ENCODE measurements around the gene XYLT2.

The XYLT2 gene

DNA sequence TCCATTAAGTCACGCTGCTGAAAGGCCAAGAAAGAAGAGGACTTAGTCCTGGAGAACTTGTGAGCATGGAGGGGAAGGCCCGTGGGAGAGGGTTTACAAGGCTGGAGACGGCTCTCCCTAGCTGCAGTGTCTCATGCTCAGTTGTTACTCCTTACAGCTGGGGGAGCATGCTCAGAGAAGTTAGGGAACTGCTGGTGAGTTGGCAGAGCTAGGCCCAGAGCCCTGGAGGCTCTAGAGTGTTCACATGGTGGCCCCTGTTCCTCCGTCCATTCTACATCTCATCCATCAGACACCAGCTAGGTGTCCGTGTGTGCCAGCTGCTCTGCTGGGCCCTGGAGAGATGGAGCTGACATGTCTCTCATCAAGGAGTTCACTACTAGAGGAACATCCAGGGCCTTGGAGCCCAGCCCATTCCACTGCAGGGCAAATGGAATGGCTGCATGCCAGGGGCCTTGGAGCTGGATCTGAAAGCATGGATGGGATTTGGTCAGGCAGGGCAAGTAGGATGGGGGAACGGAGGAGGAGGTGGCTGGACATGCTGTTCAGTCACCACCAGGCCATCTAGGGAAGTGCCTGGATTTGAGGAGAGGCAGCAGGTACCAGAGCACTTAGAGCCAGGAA lies 6.3 kb downstream of the XYLT2 start:
- H3K9me3 Mint-ChIP-seq (ENCODE audit: low read depth) = no peaks in the 10 kb centered on the region
- H3K27me3 Mint-ChIP-seq = no peaks in the 10 kb centered on the region
- no peaks in the 10 kb centered on the region for H3K36me3 Mint-ChIP-seq
- H3K4me3 Mint-ChIP-seq = no peak overlapping the region
- H3K27ac Mint-ChIP-seq = peak overlapping the region; percentile 62
- peaks cover 28% of the 10 kb centered on the region for H3K4me1 Mint-ChIP-seq (ENCODE audit: low read depth)

DNA sequence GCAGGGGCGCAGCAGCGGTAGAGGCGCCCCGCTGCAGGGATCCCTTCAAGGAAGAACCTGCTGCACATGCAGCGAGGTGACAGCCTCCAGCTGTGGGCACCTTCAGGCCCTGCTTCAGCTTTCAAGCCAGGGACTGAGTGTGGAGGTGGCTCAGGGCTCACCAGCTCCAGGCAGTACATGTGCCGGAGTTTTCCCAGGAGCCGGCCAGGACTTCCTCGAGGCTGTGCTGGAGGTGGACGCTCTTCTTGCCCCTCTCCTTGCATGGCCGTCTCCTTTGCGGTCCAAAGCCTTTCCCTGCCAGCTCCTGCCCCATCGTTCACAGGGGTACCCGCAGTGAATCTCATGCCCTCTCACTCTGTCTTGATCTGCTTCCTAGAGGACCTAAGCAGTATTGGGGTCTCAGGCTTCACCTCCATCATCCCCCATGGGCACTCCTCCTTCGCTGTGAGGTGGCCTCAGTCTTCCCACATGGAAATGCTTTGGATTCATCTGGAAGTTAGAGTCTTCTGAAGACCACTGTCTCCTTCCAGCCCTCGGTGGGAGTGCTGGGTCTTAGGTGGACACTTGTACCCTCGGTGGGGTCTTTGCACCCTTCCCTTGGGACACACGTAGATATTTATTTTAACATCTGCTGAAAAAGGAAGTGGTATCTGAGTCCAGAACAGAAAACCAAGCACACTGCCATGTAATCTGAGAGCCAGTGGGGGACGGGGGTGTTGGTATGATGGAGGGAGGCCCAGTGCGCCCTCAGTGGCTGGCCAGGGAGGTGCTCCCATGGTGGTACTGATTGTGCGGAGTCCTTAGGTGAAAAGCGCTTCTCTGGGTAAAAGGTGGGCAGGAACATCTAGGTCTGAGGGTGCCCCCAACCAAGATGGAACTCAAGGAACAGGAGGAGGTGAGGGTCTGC lies 7.0 kb downstream of the XYLT2 start:
- Mint-ChIP-seq H3K36me3 (no peaks in the 10 kb centered on the region), H3K9me3 (ENCODE audit: low read depth) (no peaks in the 10 kb centered on the region), H3K27me3 (no peaks in the 10 kb centered on the region), H3K27ac (no peak overlapping the region), H3K4me3 (no peak overlapping the region), H3K4me1 (ENCODE audit: low read depth) (peaks cover 22% of the 10 kb centered on the region)

DNA sequence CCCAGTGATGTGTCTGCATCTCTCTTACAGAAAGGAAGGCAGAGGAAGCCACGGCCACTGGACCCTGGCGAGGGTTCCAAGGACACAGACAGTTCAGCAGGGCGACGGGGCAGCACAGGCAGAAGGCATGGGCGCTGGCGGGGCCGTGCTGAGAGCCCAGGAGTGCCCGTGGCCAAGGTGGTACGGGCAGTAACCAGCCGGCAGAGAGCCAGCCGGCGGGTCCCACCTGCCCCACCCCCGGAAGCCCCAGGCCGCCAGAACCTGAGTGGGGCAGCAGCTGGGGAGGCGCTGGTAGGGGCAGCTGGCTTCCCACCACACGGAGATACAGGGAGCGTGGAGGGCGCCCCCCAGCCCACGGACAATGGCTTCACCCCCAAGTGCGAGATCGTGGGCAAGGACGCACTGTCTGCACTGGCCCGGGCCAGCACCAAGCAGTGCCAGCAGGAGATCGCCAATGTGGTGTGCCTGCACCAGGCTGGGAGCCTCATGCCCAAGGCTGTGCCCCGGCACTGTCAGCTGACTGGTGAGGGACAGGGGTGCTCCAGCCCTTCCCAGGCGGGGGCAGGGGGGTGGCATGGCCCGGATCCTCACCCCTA lies 7.8 kb downstream of the XYLT2 start:
- no peaks in the 10 kb centered on the region for H3K27me3 Mint-ChIP-seq
- H3K4me1 Mint-ChIP-seq (ENCODE audit: low read depth) = peaks cover 15% of the 10 kb centered on the region
- no peaks in the 10 kb centered on the region for H3K36me3 Mint-ChIP-seq
- H3K27ac Mint-ChIP-seq = no peak overlapping the region
- no peak overlapping the region for H3K4me3 Mint-ChIP-seq
- H3K9me3 Mint-ChIP-seq (ENCODE audit: low read depth) = no peaks in the 10 kb centered on the region

DNA sequence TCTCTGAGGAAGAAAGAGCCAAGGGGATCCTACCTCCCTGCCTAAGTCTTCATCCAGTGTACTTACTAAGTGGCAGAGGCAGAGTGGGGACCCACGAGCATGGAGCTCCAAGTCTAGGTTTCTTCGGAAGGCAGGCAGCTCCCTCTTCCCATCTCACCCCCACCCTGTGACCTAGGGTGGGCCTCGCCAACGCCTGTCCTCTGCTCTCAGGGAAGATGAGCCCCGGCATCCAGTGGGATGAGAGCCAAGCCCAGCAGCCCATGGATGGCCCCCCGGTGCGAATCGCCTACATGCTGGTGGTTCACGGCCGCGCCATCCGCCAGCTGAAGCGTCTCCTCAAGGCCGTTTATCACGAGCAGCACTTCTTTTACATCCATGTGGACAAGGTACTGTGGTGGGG lies 8.3 kb downstream of the XYLT2 start:
- Mint-ChIP-seq H3K4me1 (ENCODE audit: low read depth) (peaks cover 12% of the 10 kb centered on the region), H3K27me3 (no peaks in the 10 kb centered on the region), H3K9me3 (ENCODE audit: low read depth) (no peaks in the 10 kb centered on the region), H3K27ac (no peak overlapping the region), H3K36me3 (no peaks in the 10 kb centered on the region), H3K4me3 (no peak overlapping the region)

DNA sequence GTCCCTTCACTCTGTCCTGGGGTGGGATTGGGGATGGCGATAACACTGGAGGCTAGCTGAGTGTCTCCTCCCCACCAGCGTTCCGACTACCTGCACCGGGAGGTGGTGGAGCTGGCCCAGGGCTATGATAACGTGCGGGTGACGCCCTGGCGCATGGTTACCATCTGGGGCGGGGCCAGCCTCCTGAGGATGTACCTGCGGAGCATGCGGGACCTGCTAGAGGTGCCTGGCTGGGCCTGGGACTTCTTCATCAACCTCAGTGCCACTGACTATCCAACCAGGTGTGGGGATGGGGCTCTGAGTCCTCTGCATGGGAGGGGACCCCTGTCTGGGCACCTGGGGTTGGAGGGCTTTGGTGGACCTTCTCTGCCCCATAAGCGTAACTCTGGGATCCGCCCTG lies 8.8 kb downstream of the XYLT2 start:
- no peak overlapping the region for H3K27ac Mint-ChIP-seq

DNA sequence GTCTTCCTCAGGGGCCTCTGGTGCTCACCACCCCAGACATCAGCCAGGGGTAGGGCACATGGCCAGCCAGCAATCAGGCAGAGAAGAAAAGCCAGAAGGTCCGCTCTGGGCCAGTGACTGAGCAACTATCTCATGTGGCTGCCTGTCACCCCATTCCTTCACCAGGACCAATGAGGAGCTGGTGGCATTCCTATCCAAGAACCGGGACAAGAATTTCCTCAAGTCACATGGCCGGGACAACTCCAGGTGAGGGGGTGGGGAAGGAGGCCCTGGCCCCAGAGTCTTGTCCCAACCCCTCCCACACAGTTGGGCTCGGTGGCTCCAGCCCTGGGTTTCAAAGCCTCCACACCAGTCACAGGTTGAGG lies 9.4 kb downstream of the XYLT2 start:
- no peak overlapping the region for H3K27ac Mint-ChIP-seq
- H3K36me3 Mint-ChIP-seq = no peaks in the 10 kb centered on the region
- H3K9me3 Mint-ChIP-seq (ENCODE audit: low read depth) = no peaks in the 10 kb centered on the region
- H3K27me3 Mint-ChIP-seq = no peaks in the 10 kb centered on the region
- peaks cover 9% of the 10 kb centered on the region for H3K4me1 Mint-ChIP-seq (ENCODE audit: low read depth)
- H3K4me3 Mint-ChIP-seq = no peak overlapping the region

More for the DNA sequence above, 8.8 kb downstream of the XYLT2 start:
- no peaks in the 10 kb centered on the region for H3K27me3 Mint-ChIP-seq
- peaks cover 9% of the 10 kb centered on the region for H3K4me1 Mint-ChIP-seq (ENCODE audit: low read depth)
- H3K9me3 Mint-ChIP-seq (ENCODE audit: low read depth) = no peaks in the 10 kb centered on the region
- H3K4me3 Mint-ChIP-seq = no peak overlapping the region
- no peaks in the 10 kb centered on the region for H3K36me3 Mint-ChIP-seq

DNA sequence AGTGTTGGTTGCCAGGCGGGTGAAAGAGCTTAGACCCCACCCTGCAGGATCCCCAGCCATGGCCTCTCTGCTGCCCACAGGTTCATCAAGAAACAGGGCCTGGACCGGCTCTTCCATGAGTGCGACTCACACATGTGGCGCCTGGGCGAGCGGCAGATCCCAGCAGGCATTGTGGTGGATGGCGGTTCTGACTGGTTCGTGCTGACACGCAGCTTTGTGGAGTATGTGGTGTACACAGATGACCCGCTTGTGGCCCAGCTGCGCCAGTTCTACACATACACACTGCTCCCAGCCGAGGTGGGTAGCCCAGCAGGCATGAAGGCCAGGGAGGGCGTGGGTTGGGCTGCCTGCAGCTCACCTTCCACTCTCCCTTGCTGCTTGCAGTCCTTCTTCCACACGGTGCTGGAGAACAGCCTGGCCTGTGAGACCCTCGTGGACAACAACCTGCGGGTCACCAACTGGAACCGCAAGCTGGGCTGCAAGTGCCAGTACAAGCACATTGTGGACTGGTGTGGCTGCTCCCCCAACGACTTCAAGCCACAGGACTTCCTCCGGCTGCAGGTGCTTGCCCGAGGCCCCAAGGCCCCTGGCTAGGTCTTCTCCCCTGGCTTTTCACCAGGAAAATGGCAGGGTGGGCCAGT lies 9.9 kb downstream of the XYLT2 start:
- no peaks in the 10 kb centered on the region for H3K27me3 Mint-ChIP-seq
- no peaks in the 10 kb centered on the region for H3K9me3 Mint-ChIP-seq (ENCODE audit: low read depth)
- no peak overlapping the region for H3K27ac Mint-ChIP-seq
- no peak overlapping the region for H3K4me3 Mint-ChIP-seq
- H3K4me1 Mint-ChIP-seq (ENCODE audit: low read depth) = peaks cover 6% of the 10 kb centered on the region
- no peaks in the 10 kb centered on the region for H3K36me3 Mint-ChIP-seq

DNA sequence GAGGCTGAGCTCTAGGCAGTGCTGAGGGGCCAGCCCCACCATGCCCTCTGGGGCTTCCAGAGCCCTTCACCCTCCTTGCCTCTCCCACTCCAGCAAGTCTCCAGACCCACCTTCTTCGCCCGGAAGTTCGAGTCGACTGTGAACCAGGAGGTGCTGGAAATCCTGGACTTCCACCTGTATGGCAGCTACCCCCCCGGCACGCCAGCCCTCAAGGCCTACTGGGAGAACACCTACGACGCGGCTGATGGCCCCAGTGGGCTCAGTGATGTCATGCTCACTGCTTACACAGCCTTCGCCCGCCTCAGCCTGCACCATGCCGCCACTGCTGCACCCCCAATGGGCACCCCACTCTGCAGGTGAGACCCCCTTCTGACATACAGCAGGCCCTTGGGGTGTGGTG lies 10.5 kb downstream of the XYLT2 start:
- Mint-ChIP-seq H3K9me3 (ENCODE audit: low read depth) (no peaks in the 10 kb centered on the region), H3K27ac (no peak overlapping the region), H3K4me1 (ENCODE audit: low read depth) (peaks cover 4% of the 10 kb centered on the region), H3K36me3 (no peaks in the 10 kb centered on the region), H3K27me3 (no peaks in the 10 kb centered on the region), H3K4me3 (no peak overlapping the region)

DNA sequence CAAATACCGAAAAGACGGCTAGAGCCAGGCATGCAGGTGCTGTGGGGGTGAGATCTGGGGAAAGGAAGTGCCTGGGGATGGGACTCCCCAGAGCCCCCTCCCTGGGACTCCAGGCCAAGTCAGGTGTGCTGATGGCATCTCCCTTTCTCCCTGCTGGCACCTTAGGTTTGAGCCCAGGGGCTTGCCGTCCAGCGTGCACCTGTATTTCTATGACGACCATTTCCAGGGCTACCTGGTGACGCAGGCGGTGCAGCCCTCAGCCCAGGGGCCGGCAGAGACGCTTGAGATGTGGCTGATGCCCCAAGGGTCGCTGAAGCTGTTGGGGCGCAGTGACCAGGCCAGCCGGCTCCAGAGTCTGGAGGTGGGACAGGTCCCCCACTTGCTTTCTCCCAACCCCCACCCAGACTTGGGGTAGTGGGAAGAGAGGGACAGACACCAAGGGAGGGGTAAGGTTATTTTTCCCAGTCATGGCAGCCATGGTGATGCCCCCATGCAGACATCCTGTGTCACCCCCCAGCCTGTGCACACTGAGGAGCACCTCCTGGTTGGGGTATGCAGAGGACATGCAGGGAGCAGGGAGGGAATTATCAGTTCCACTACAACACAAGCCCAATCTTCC lies 11.1 kb downstream of the XYLT2 start:
- H3K36me3 Mint-ChIP-seq = no peaks in the 10 kb centered on the region
- no peaks in the 10 kb centered on the region for H3K27me3 Mint-ChIP-seq
- no peaks in the 10 kb centered on the region for H3K9me3 Mint-ChIP-seq (ENCODE audit: low read depth)
- peaks cover 2% of the 10 kb centered on the region for H3K4me1 Mint-ChIP-seq (ENCODE audit: low read depth)
- H3K4me3 Mint-ChIP-seq = no peak overlapping the region
- H3K27ac Mint-ChIP-seq = no peak overlapping the region

DNA sequence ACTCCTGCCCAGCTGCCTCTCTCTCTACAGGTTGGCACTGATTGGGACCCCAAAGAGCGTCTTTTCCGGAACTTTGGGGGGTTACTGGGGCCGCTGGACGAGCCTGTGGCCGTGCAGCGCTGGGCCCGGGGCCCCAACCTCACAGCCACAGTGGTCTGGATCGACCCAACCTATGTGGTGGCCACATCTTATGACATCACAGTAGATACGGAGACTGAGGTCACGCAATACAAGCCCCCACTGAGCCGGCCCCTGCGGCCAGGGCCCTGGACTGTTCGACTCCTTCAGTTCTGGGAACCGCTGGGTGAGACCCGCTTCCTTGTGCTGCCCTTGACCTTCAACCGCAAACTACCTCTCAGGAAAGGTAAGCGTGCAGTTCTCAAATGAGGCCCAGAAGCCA lies 12.3 kb downstream of the XYLT2 start:
- Mint-ChIP-seq H3K4me3 (no peak overlapping the region), H3K9me3 (ENCODE audit: low read depth) (no peaks in the 10 kb centered on the region), H3K27ac (no peak overlapping the region), H3K27me3 (no peaks in the 10 kb centered on the region), H3K4me1 (ENCODE audit: low read depth) (peaks cover 8% of the 10 kb centered on the region), H3K36me3 (no peaks in the 10 kb centered on the region)

DNA sequence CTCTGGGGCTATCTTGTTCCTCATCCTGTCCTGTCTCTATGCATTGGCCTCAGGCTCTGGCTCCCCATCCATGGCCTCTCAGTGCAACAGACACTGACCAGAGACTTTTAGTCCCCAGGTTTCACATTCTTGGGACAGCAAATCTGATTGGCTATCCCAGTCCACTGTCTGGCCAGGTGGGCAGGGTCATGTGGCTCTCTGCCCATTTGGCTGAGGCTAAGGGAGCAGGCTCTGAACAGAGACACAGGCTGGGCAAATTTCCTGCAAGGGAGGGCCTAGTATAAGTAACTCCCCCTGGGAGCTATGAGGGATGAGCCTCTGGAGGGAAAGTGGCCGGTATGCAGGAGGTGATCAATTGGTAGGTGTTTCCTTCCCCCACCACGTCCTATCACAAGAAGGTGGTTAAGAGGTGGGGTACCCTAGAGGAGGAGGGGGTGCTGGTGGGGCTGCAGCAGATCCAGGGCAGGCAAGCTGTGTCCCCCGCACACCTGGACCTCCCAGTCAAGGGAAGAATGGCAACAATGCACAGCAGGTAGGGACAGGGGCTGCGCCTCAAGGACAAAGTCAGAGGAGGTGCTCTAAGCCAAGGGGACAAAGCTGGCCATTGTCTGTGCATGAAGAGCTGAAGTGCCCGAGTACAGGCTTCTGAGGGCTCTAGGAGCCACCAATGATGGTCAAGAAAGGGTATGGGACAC lies 13.2 kb downstream of the XYLT2 start:
- Mint-ChIP-seq H3K4me3 (no peak overlapping the region), H3K27me3 (no peaks in the 10 kb centered on the region), H3K27ac (no peak overlapping the region), H3K9me3 (ENCODE audit: low read depth) (no peaks in the 10 kb centered on the region), H3K4me1 (ENCODE audit: low read depth) (peaks cover 8% of the 10 kb centered on the region), H3K36me3 (no peaks in the 10 kb centered on the region)

DNA sequence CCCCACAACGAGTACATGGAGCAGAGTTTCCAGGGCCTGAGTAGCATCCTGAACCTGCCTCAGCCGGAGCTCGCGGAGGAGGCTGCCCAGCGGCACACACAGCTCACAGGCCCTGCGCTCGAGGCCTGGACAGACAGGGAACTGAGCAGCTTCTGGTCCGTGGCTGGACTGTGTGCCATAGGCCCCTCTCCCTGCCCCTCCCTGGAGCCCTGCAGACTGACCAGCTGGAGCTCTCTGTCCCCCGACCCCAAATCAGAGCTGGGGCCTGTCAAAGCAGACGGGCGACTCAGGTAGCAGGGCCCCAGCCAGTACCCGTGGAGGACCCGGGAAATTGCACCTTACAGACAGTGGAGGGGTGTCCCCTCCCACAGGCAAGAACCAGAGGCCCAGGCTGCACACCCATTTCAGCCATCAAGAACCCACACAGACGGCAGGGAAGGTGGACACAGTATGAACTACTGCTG lies 14.1 kb downstream of the XYLT2 start:
- Mint-ChIP-seq H3K4me3 (no peak overlapping the region), H3K4me1 (ENCODE audit: low read depth) (peaks cover 8% of the 10 kb centered on the region), H3K9me3 (ENCODE audit: low read depth) (no peaks in the 10 kb centered on the region), H3K27me3 (no peaks in the 10 kb centered on the region), H3K36me3 (no peaks in the 10 kb centered on the region), H3K27ac (no peak overlapping the region)

DNA sequence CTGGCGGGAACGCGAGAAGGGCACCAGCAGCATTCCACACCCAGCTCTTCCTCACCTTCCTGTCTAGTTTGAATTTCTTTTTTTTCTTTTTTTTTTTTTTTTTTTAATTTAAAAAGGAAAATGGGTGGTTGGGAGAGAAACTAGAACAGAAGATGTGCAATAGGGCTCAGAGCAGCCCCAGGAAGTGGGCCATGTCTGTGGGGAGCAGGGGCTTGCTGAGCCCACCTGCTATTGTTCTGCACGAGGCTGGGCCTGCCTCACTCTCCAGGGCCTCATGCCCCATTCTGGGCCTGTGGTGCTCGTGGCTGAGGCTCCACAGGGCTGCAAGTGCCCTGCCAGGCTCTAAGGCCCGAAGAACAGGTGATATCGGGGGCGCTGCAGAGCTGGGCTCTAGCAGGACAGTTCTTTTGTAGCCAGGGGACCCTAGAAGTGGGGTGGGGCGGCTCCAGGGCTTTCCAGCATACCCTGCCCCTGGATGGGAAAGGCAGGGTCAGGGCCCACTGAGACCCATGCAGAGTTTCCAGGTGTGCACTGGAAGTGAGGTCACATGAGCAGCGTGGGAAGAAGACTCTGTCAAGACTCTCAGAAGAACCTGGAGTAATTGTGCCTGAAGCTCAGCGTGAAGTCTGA lies 14.7 kb downstream of the XYLT2 start:
- Mint-ChIP-seq H3K4me3 (no peak overlapping the region), H3K36me3 (no peaks in the 10 kb centered on the region), H3K4me1 (ENCODE audit: low read depth) (peaks cover 8% of the 10 kb centered on the region), H3K27me3 (no peaks in the 10 kb centered on the region), H3K27ac (peak overlapping the region; percentile 16), H3K9me3 (ENCODE audit: low read depth) (no peaks in the 10 kb centered on the region)
